Activated CD4-positive, alpha-beta memory T cell treated with anti-CD3 and anti-CD28 coated beads for 36 hours (primary cell): ENCODE measurements around the gene KRT74. TPM values are rescaled to one million over a fixed set of nuclear protein-coding genes. Genes with fewer than 3 reads are reported as not detected.

Experiments
- CTCF ChIA-PET: fragments of 350-600 bp; sonication (Branson Sonifier 250); formaldehyde crosslinking; loops from one replicate; lab custom pipeline; 2021; ENCODE audit warnings: antibody characterized with exemption, inconsistent platforms; lab: Charles Lee
- POLR2A ChIA-PET: fragments of 350-600 bp; sonication (Branson Sonifier 250); formaldehyde crosslinking; loops from one replicate; lab custom pipeline; 2021; ENCODE audit warnings: antibody characterized with exemption; lab: Charles Lee
- DNase-seq: peaks from one replicate; pipeline ENCODE4 v3.0.0-alpha.2; 2020
- H3K27ac Mint-ChIP-seq: one replicate; pipeline ENCODE4 v1.8.0; 2021; ENCODE audit warnings: mixed read lengths
- H3K27me3 Mint-ChIP-seq: one replicate; pipeline ENCODE4 v1.8.0; 2021; ENCODE audit warnings: mixed read lengths
- H3K36me3 Mint-ChIP-seq: one replicate; pipeline ENCODE4 v1.8.0; 2021; ENCODE audit warnings: mixed read lengths
- H3K4me1 Mint-ChIP-seq: one replicate; pipeline ENCODE4 v1.8.0; 2021; ENCODE audit warnings: low read depth, mixed read lengths
- H3K4me3 Mint-ChIP-seq: one replicate; pipeline ENCODE4 v1.8.0; 2021; ENCODE audit warnings: mild to moderate bottlenecking, mixed read lengths
- H3K9me3 Mint-ChIP-seq: one replicate; pipeline ENCODE4 v1.8.0; 2021; ENCODE audit warnings: mixed read lengths
- intact Hi-C: fragments of 100-400 bp; cut with micrococcal nuclease; formaldehyde crosslinking; loops from one replicate; pipeline ENCODE4 v1.15.1; 2023
- total RNA-seq, 2 experiments: library from RNA; stranded (reverse); gene quantifications; one replicate each; pipeline ENCODE4 v1.2.3, GENCODE V29; 2021

Gene KRT74
- total RNA-seq, 2 experiments from 2014 or later: not detected

GRCh38 chr12:52564582-52564981 lies 9.1 kb downstream of the KRT74 start:
- no peaks in the 10 kb centered on the region for H3K9me3 Mint-ChIP-seq
- H3K27me3 Mint-ChIP-seq: peaks cover 20% of the 10 kb centered on the region
- no peak overlapping the region for H3K4me3 Mint-ChIP-seq
- H3K4me1 Mint-ChIP-seq: no peaks in the 10 kb centered on the region
- ChIA-PET CTCF (no interaction called here), POLR2A (no interaction called here)
- no peak for DNase-seq
- H3K27ac Mint-ChIP-seq: no peak overlapping the region
- no peaks in the 10 kb centered on the region for H3K36me3 Mint-ChIP-seq
- intact Hi-C loops: no loop called here

DNA sequence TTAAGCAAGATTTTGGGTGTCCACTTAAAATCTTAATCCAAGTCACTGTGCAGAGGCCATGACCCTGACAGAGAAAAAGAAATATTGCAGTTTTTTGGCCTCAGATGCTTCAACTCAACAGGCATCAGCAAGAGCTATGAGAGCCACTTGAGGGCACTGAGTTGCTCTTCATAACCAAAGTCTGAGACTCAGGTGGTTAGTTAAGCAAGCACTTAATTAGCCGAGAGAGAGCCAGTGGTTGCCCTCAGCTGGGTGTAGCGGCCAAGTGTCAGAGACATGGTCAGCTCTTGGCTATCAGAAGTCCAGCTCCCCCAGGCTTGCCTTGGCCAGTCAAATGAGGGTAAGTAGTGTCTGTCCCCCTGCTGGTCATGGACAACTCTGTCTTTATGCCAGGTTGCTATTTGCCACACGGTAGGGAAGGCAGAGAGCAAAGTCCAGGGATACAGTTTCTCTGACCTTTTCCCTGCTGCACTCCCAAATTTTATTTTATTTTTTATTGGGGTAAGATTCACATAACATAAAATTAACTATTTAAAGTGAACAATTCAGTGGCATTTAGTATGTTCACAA lies 11.7 kb downstream of the KRT74 start:
- no peak overlapping the region for H3K4me3 Mint-ChIP-seq
- peaks cover 20% of the 10 kb centered on the region for H3K27me3 Mint-ChIP-seq
- H3K4me1 Mint-ChIP-seq: no peaks in the 10 kb centered on the region
- ChIA-PET POLR2A (no interaction called here), CTCF (interaction anchor here (1.5 kb wide), 1 partner anchor 323 kb away, joined by 4 read pairs; no protein-coding TSS in a partner anchor)
- no peak overlapping the region for H3K27ac Mint-ChIP-seq
- no peaks in the 10 kb centered on the region for H3K36me3 Mint-ChIP-seq
- DNase-seq: no peak
- H3K9me3 Mint-ChIP-seq: no peaks in the 10 kb centered on the region
- intact Hi-C loops: no loop called here

DNA sequence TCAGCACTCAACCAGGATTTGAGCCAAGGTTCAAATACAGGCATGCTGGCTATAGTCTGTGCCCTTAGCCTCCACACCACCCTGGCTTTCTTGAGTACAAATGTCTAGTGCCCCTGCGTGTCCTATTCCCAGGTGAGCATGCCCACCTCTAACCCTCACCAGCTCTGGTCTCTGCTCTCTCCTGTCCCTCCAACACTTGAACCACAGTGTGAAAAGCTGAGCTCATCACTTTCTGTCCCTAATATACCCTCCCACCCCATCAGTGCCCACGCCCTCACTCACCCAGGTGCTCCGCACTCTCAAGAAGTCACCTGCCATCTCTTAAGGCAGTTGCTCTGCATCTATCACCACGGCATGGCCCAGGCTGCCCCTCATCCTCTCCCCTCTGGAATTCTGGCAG lies 13.7 kb downstream of the KRT74 start:
- intact Hi-C loops: no loop called here
- Mint-ChIP-seq H3K4me1 (no peaks in the 10 kb centered on the region), H3K27me3 (peaks cover 11% of the 10 kb centered on the region), H3K9me3 (no peaks in the 10 kb centered on the region), H3K27ac (no peak overlapping the region), H3K36me3 (no peaks in the 10 kb centered on the region), H3K4me3 (no peak overlapping the region)
- ChIA-PET CTCF (no interaction called here), POLR2A (no interaction called here)
- no peak for DNase-seq

GRCh38 chr12:52558781-52559445 lies 14.7 kb downstream of the KRT74 start:
- Mint-ChIP-seq H3K9me3 (no peaks in the 10 kb centered on the region), H3K4me3 (no peak overlapping the region), H3K4me1 (no peaks in the 10 kb centered on the region), H3K27me3 (peaks cover 6% of the 10 kb centered on the region), H3K27ac (no peak overlapping the region), H3K36me3 (no peaks in the 10 kb centered on the region)
- DNase-seq: no peak
- POLR2A ChIA-PET: no interaction called here
- CTCF ChIA-PET: no interaction called here
- intact Hi-C loops: no loop called here

GRCh38 chr12:52557476-52557875 lies 16.2 kb downstream of the KRT74 start:
- POLR2A ChIA-PET: no interaction called here
- Mint-ChIP-seq H3K27me3 (peaks cover 6% of the 10 kb centered on the region), H3K36me3 (no peaks in the 10 kb centered on the region), H3K27ac (no peak overlapping the region), H3K9me3 (no peaks in the 10 kb centered on the region), H3K4me3 (no peak overlapping the region), H3K4me1 (no peaks in the 10 kb centered on the region)
- intact Hi-C loops: no loop called here
- DNase-seq: no peak
- CTCF ChIA-PET: no interaction called here

- Mint-ChIP-seq H3K36me3 (no peaks in the 10 kb centered on the region), H3K27ac (no peak overlapping the region), H3K4me1 (no peaks in the 10 kb centered on the region), H3K27me3 (peaks cover 4% of the 10 kb centered on the region), H3K4me3 (no peak overlapping the region), H3K9me3 (no peaks in the 10 kb centered on the region)
- DNase-seq: no peak
- ChIA-PET POLR2A (no interaction called here), CTCF (no interaction called here)
- intact Hi-C loops: no loop called here
Observed at GRCh38 chr12:52555577-52555976, 18.1 kb downstream of the KRT74 start.

DNA sequence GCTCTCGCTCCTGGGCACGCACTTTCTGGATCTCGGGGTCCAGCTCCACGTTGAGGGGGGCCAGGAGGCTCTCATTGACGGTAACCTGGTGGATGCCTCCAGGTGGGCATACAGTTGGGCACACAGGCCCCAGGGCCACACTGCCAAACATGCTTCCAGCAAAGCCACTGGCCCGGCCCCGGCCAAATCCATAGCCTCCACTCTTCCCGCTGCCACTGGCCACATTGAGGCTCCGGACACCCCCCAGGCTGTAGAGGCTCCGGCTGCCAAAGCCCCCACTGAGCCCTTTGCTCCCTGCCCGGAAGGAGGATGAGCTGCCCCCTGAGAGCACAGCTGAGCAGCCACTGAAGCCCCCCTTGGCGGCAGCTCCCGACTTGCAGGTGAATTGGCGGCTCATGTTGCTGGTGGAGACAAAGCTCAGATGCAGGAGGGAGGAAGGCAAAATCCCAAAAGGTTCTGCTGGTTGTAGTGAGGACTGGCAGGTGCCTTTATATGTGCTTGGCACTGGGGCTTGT lies 20.9 kb downstream of the KRT74 start, which contains the start of gene KRT71:
KRT71 (minus strand) TSS at position 465 of the 515 bp plus-strand sequence; CDS start at position 397, 68 bp downstream.
- Mint-ChIP-seq H3K4me3 (no peak within 1 kb of the TSS), H3K9me3 (no peaks in the 10 kb centered on the region), H3K27me3 (peaks cover 4% of the 10 kb centered on the region), H3K36me3 (no peaks in the 10 kb centered on the region), H3K4me1 (no peaks in the 10 kb centered on the region), H3K27ac (no peak within 1 kb of the TSS)
- DNase-seq: no peak
- ChIA-PET POLR2A (no interaction called here), CTCF (no interaction called here)
- intact Hi-C loops: no loop called here

- H3K36me3 Mint-ChIP-seq: no peaks in the 10 kb centered on the region
- no peak for DNase-seq
- peaks cover 4% of the 10 kb centered on the region for H3K27me3 Mint-ChIP-seq
- H3K4me1 Mint-ChIP-seq: no peaks in the 10 kb centered on the region
- CTCF ChIA-PET: no interaction called here
- intact Hi-C loops: no loop called here
- H3K4me3 Mint-ChIP-seq: no peak overlapping the region
- H3K9me3 Mint-ChIP-seq: no peaks in the 10 kb centered on the region
- no peak overlapping the region for H3K27ac Mint-ChIP-seq
- POLR2A ChIA-PET: no interaction called here
Observed at GRCh38 chr12:52552055-52552454, 21.6 kb downstream of the KRT74 start.

DNA sequence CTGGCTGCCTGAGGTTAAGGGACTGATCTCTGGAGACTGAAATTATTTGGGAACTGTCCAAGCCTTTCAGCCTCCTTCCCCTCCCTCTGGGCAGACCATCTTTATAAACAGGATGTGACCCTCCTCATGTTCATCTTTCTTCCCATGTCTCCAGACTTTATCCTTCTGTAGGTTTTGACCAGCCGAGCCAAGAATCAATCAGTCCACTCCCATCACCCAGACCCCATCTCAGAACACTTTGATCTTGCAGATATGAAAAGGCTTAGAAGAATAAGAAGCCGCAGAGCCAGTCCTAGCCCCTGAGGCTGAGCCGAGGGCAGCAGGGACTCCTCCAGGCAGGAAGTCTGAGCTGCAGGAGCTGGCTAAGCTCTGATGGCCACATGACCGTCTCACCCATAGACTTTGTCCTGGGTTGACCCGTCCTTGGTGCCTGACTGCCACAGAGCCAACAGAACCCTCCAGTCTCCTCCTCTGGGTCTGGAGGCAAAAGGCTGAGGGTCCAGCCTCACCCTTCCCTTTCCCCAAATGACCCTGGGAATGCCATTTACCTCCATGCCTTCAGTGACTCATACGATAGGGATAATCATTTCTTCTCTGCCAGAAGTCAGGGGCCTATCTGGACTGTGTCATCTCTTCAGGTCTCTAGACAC lies 22.3 kb downstream of the KRT74 start:
- intact Hi-C loops: no loop called here

DNA sequence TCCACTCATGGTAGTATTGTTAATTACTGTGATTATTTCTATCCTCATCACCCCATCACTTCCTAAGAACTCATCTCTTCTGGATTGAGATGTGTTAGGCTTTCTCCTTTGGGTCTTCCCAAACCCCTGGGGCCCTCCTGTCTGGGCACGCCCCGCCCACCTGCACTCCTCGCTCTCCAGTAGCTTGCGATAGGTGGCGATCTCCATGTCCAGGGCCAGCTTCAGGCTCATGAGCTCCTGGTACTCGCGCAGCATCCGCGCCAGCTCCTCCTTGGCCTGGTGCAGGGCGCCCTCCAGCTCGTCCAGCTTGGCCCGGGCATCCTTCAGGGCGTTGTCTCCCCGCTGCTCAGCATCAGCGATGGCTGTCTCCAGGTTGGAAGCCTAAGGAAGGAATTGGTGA lies 27.5 kb downstream of the KRT74 start:
- POLR2A ChIA-PET: no interaction called here
- no peaks in the 10 kb centered on the region for H3K9me3 Mint-ChIP-seq
- H3K27me3 Mint-ChIP-seq: peaks cover 4% of the 10 kb centered on the region

More for the DNA sequence above, 22.3 kb downstream of the KRT74 start:
- H3K27me3 Mint-ChIP-seq: peaks cover 4% of the 10 kb centered on the region
- DNase-seq: no peak
- no peaks in the 10 kb centered on the region for H3K4me1 Mint-ChIP-seq
- ChIA-PET POLR2A (no interaction called here), CTCF (no interaction called here)
- no peak overlapping the region for H3K27ac Mint-ChIP-seq
- no peaks in the 10 kb centered on the region for H3K36me3 Mint-ChIP-seq
- H3K4me3 Mint-ChIP-seq: no peak overlapping the region
- H3K9me3 Mint-ChIP-seq: no peaks in the 10 kb centered on the region

DNA sequence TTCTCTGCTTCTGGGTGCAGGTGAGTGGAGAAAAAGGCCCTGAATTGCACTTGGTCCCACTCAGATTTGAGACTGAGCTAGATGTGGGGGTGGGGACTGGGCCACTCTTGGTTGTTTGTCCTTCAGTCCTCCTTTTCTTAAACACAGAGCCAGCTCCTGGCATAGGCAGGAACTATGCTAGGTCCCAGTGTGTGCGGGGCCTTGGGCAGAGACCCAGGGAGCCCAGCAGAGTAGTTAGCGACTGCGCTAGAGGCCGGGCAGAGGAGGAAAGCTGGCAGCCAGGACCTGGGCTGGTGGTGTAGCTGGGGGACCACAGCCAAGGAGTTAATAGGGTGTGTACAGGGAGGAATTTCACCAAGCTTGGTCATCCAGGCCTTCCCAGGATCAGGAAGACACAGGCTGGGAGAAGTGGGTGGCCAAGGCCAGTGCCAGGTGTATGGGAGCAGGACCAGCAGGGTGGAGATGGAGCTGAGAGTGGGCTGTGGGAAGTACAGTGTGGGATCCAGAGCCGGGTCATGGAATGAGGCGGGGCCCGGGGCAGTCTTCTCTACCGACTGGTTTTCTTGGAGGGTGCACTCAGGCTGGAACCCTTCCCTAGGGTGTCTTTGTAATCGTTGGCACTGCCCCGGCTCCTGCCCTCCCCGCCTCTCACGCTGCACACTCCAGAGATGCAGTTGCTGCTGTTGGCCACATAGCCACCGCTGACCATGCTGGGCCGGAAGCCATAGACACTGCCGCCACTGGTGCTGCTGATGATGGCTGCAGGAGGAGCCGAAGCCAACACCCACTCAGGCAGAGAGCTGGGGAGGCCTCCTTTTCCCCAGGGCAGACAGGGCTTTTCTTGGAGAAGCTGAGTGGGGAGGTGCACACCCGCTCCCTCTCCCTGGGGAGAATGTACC lies 29.4 kb downstream of the KRT74 start:
- intact Hi-C loops: no loop called here
- DNase-seq: no peak
- Mint-ChIP-seq H3K4me3 (no peak overlapping the region), H3K36me3 (no peaks in the 10 kb centered on the region), H3K9me3 (no peaks in the 10 kb centered on the region), H3K27ac (no peak overlapping the region), H3K4me1 (no peaks in the 10 kb centered on the region), H3K27me3 (no peaks in the 10 kb centered on the region)
- ChIA-PET POLR2A (no interaction called here), CTCF (interaction anchor here (0.6 to 1.2 kb wide), 2 partner anchors 336 to 341 kb away, joined by 3 read pairs; no protein-coding TSS in a partner anchor)

More for the DNA sequence above, 27.5 kb downstream of the KRT74 start:
- no peak overlapping the region for H3K4me3 Mint-ChIP-seq
- no peaks in the 10 kb centered on the region for H3K36me3 Mint-ChIP-seq
- no peak for DNase-seq
- H3K27ac Mint-ChIP-seq: no peak overlapping the region
- intact Hi-C loops: no loop called here
- H3K4me1 Mint-ChIP-seq: no peaks in the 10 kb centered on the region
- CTCF ChIA-PET: no interaction called here
